SJSA1 (cell line): Measurements from ENCODE around the gene MAGEE2. TPM values are rescaled to one million over a fixed set of nuclear protein-coding genes. Genes with fewer than 3 reads are reported as not detected.
"Not testable (repeated sequence)": the region's sequence is repeated elsewhere in the genome, so short reads cannot be mapped to it uniquely, and the experiment has no call there.

Experiments used
- DNase-seq, 2 experiments: peaks; one replicate each; pipeline ENCODE4 v3.0.0-alpha.2; 2015 to 2020; ENCODE audit warnings: low spot score in 2 of 2, low read depth in 1 of 2
- H3K27ac ChIP-seq: fragments of 250-450 bp; sonication (Bioruptor Pico); 2 replicates; pipeline ENCODE4 v1.5.1; 2020; ENCODE audit warnings: mild to moderate bottlenecking, moderate library complexity
- H3K27me3 ChIP-seq: fragments of 250-450 bp; sonication (Bioruptor Pico); replicated peaks from 2 replicates; pipeline ENCODE4 v1.5.1; 2020; ENCODE audit warnings: mild to moderate bottlenecking, moderate library complexity
- H3K36me3 ChIP-seq: fragments of 250-450 bp; sonication (Bioruptor Pico); 2 replicates; pipeline ENCODE4 v1.5.1; 2020; ENCODE audit warnings: mild to moderate bottlenecking
- H3K4me1 ChIP-seq: fragments of 250-450 bp; sonication (Bioruptor Pico); replicated peaks from 2 replicates; pipeline ENCODE4 v1.6.1; 2021; ENCODE audit warnings: mild to moderate bottlenecking
- H3K4me3 ChIP-seq: fragments of 250-450 bp; sonication (Bioruptor Pico); 2 replicates; pipeline ENCODE4 v1.5.1; 2020; ENCODE audit warnings: mild to moderate bottlenecking
- H3K9me3 ChIP-seq: fragments of 250-450 bp; sonication (Bioruptor Pico); replicated peaks from 2 replicates; pipeline ENCODE4 v1.5.1; 2020; ENCODE audit warnings: mild to moderate bottlenecking
- total RNA-seq: library from RNA; depleted of rRNA; stranded (reverse); fragments of >200 nt; shearing (Covaris generic); gene quantifications from 2 replicates; pipeline ENCODE4 v1.2.3, GENCODE V29; 2014; rRNA removed

Gene MAGEE2
- total RNA-seq, result not detected in 2 replicates

- no peaks in the 10 kb centered on the region for H3K4me1 ChIP-seq
- no peak within 1 kb of the TSS for H3K27ac ChIP-seq
- H3K9me3 ChIP-seq, result no peaks in the 10 kb centered on the region
- no peak for DNase-seq
- H3K27me3 ChIP-seq, result no peaks in the 10 kb centered on the region
- H3K4me3 ChIP-seq, result no peak within 1 kb of the TSS
- H3K36me3 ChIP-seq, result no peaks in the 10 kb centered on the region
These were observed at the start of gene MAGEE2 for GRCh38 chrX:75784680-75785491. TSS of gene MAGEE2 (minus strand) at chrX:75785254. CDS start at chrX:75785051, 203 bp downstream.

- Histone ChIP-seq H3K36me3 (no peaks in the 10 kb centered on the region), H3K9me3 (no peaks in the 10 kb centered on the region), H3K4me3 (no peak overlapping the region), H3K27ac (no peak overlapping the region), H3K4me1 (no peaks in the 10 kb centered on the region), H3K27me3 (no peaks in the 10 kb centered on the region)
- DNase-seq, result no peak
These were observed 1.2 kb upstream of the MAGEE2 start for GRCh38 chrX:75786290-75786689.

GRCh38 chrX:75781611-75782010 lies 3.4 kb downstream of the MAGEE2 start:
- no peak for DNase-seq

GRCh38 chrX:75768063-75768462 lies 17.0 kb downstream of the MAGEE2 start:
- not testable (repeated sequence) for H3K27ac ChIP-seq, DNase-seq, H3K36me3 ChIP-seq, H3K27me3 ChIP-seq, H3K4me3 ChIP-seq, H3K9me3 ChIP-seq, H3K4me1 ChIP-seq

More at GRCh38 chrX:75781611-75782010, 3.4 kb downstream of the MAGEE2 start:
- Histone ChIP-seq H3K9me3 (no peaks in the 10 kb centered on the region), H3K4me3 (no peak overlapping the region), H3K27ac (no peak overlapping the region), H3K4me1 (no peaks in the 10 kb centered on the region), H3K36me3 (no peaks in the 10 kb centered on the region), H3K27me3 (no peaks in the 10 kb centered on the region)

- H3K4me1 ChIP-seq, result no peaks in the 10 kb centered on the region
- H3K9me3 ChIP-seq, result no peaks in the 10 kb centered on the region
- no peaks in the 10 kb centered on the region for H3K36me3 ChIP-seq
- H3K27ac ChIP-seq, result no peak overlapping the region
- no peak for DNase-seq
- no peaks in the 10 kb centered on the region for H3K27me3 ChIP-seq
- H3K4me3 ChIP-seq, result no peak overlapping the region
These were observed 36.6 kb downstream of the MAGEE2 start for GRCh38 chrX:75748431-75748830.

- Histone ChIP-seq H3K27me3 (no peaks in the 10 kb centered on the region), H3K27ac (no peak overlapping the region), H3K4me1 (no peaks in the 10 kb centered on the region), H3K4me3 (peak overlapping the region; percentile 40), H3K9me3 (no peaks in the 10 kb centered on the region), H3K36me3 (no peaks in the 10 kb centered on the region)
- DNase-seq, result peak in 1 of 2 experiments; percentile 3
These were observed 38.0 kb downstream of the MAGEE2 start for GRCh38 chrX:75746891-75747639.
